CD1c-positive myeloid dendritic cell (primary cell): ENCODE data around the gene STRA6.

ENCODE experiments used
- DNase-seq: peaks from one replicate; pipeline ENCODE4 v3.0.0-alpha.2; 2016; ENCODE audit errors: extremely low spot score

STRA6 gene

GRCh38 chr15:74226761-74227540 is 24.4 kb upstream of the STRA6 start:
- DNase-seq, result no peak

- DNase-seq, result no peak
Measured at GRCh38 chr15:74225928-74226327, 23.3 kb upstream of the STRA6 start.

GRCh38 chr15:74222240-74223119 is 19.9 kb upstream of the STRA6 start:
- DNase-seq, result no peak

- no peak for DNase-seq
Measured at GRCh38 chr15:74221399-74222239, 19.0 kb upstream of the STRA6 start.

DNA sequence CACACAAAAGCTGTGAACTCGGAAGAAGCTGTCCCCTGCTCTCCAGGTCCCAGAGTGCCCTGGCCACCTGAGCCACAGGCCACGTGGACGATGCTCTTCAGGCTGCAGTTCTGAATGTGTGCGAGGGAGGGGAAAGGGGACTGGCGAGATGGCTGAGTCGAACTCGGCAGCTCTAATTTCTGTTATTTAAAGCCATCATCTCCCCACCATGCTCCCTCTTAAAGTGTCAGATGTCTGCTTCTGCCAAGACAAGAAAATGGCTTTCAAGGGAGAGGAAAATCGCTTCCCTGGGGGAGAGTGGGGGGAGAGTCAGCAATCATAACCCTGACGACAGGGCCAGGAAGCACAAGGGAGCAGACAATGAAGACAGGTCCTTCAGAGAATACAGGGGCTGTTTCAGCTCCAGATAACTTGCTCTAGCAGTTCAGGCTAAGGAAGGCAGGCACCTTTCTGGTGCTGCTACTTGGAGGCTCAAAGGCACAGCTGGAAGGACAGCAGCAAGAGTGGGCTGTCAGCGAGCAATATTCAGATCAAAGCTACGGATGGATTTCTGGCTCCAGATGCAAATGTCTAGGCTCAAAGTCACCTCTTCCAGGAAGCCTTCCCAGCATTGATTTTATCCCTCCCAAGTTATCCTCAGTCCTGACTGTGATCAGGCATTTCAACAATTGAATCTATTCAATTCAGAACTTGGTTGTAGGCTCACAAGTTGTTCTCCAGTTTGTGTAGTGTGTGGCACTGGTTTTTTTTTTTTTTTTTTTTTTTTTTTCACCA is 18.1 kb upstream of the STRA6 start:
- no peak for DNase-seq

- no peak for DNase-seq
Measured at GRCh38 chr15:74217907-74218885, 15.6 kb upstream of the STRA6 start.

GRCh38 chr15:74216949-74217348 is 14.4 kb upstream of the STRA6 start:
- DNase-seq, result no peak

- DNase-seq, result no peak
Measured at GRCh38 chr15:74215958-74216357, 13.4 kb upstream of the STRA6 start.

GRCh38 chr15:74214324-74215021 is 11.9 kb upstream of the STRA6 start:
- no peak for DNase-seq

GRCh38 chr15:74213858-74214284 is 11.3 kb upstream of the STRA6 start:
- DNase-seq, result no peak

DNA sequence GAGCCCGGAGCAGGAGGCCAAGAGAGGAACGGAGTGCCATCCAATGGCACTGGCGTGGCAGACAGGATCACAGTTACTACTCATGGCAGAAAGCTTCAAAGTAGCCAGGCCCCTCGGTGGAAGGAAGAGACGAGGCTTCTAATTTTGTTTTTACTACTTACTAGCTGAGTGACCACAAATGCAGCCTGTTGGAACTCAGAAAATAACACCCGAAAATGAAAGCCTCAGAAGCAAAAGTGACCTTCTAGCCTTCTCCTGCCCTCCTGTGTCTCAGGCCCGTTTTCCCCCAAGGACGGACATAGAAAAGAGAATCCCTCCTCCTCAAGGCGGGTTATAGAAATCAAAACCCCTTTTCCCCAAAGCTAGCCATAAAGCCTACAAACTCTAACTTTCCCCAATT is 9.9 kb upstream of the STRA6 start:
- DNase-seq, result no peak

GRCh38 chr15:74211656-74212055 is 9.1 kb upstream of the STRA6 start:
- DNase-seq, result no peak

DNA sequence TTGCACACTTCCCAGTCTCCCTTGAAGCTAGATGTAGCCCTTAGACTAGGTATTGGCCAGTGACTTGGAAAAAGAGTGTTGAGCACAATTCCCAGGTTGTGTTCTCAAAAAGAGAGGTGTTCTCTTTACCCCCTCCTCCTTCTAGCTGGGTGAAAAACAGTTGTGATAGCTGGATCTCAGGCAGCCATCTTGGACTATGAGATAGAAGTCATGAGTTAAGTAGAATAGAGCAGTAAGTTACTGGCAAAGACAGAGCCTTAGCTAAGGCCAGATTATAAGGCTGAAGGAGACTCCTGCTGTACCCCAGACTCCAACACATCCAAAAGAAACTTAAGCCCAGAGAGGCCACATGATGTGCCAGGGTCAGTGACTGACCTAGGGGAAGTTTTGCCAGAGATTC is 8.1 kb upstream of the STRA6 start:
- DNase-seq, result no peak

GRCh38 chr15:74209997-74210671 is 7.5 kb upstream of the STRA6 start:
- no peak for DNase-seq

DNA sequence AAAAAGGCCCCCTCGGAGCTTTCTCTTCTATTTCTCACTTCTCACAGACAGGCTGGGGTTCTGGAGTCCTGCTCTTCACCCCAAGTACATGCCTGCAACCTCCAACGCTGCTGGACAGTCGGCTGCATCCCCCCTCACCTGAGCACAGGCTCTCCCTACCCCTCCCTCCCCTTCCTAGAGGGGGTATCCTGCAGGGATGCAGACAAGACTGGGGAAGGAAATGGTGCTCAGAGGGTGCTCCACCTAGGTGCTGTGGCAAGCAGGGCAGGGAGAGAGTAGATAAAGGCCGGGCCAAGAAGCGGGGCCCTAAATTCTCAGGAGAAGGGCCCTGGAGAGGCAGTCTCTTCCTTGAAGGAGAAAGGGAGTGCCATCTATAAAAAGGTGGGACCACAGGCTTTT is 7.0 kb upstream of the STRA6 start:
- no peak for DNase-seq

DNA sequence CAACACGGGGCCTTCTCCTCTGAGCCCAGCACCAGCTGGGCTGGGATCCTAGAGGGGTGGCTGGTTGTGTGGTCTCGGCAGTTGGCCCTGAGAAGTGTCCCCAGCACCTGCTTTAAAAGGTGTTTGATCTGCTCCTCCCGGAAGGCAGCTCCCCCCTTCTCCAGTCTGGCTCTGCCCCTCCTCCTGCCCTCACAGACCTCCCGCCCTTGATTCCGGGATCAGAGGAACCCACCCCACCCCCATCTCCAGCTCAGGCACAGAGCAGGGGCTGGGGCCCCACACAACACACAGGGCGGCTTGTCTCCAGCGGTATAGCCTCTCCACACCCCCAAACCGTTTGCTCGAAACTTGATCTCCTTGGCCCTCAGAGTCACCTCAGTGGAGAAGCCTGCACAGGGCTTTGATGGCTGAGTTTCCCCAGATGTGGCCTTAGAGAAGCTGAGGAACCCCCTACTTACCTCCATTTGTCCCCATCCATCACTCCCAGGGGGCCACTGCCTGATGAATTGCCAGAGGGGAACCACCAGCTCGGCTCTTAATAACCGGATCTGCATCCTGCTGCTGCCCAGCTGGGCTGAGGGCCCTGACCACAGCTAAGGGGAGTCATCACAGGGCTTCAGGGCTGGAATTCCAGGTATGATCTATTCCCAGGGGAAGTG is 6.4 kb upstream of the STRA6 start:
- no peak for DNase-seq

DNA sequence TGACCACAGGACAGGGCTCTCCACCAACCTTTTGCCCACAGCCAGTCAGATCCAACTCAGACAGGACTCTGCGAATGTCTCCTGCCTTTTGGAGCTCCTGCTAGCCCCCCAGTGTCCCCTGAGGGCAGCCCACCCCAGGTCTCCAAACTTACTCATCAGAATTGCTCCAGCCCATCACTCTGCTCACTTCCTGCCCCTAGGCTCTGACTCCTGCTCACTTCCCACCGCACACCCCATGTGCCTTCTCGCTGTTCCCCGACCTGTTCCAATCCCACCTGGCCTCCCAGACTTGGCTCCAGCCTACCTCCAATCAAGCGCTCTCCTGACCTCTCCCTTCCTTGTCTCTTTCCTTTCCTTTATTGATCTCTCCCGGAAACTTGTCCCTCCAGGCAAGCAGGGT is 5.9 kb upstream of the STRA6 start:
- DNase-seq, result no peak

DNA sequence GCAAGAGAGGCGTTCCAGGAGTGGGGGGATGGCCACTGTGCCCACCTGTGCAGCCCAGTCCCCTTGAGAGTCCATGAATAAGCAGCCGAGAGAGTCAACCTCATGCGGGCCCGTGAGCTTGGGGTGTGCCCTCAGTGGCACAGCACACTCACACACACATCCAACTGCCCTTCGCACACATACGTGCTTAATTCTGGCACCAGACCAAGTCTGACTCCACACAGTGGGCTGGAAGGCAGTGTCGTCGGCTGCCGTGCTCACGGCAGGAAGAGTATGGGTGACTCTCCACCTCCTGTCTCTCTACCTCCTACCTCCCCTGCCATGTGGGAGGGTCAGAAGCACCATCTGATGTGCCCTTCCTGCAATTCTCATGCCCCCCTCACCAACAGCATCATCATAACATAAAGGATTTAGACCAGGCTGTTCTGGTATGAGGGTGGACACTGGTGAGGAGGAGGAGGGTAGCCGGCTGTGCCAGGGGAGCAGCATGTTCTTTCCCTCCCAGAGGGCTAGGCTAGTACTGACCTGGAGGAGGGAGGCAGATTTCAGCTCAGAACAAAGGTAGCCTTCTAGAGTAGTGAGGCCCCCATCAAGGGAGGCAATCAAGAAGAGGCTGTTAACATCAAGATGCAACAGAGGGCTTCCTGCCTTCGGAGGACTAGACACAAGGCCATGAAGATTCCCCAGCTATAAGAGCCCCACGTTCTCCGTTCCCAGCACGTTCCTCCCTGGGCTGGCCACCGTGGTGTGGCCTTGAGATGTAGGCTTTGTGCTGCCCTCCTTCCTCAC is 5.3 kb upstream of the STRA6 start:
- DNase-seq, result no peak
